HFF-Myc (cell line): ENCODE results near the gene TBC1D16.

Experiments
- DNase-seq: peaks from one replicate; pipeline ENCODE4 v3.0.0-alpha.2; 2011; ENCODE audit warnings: low read depth; ENCODE audit errors: extremely low read depth
- H3K4me3 ChIP-seq: replicated peaks from 2 replicates; pipeline ENCODE4 v1.5.1; 2011; ENCODE audit warnings: low read depth, mild to moderate bottlenecking, control low read depth, low read length
- TF ChIP-seq, protein P1 (sequence below): IDR thresholded peaks from 2 replicates; pipeline ENCODE4 v1.5.1; 2012; ENCODE audit warnings: mild to moderate bottlenecking, low read depth, low read length, control low read depth; ENCODE audit errors: missing control alignments

TBC1D16 gene

DNA sequence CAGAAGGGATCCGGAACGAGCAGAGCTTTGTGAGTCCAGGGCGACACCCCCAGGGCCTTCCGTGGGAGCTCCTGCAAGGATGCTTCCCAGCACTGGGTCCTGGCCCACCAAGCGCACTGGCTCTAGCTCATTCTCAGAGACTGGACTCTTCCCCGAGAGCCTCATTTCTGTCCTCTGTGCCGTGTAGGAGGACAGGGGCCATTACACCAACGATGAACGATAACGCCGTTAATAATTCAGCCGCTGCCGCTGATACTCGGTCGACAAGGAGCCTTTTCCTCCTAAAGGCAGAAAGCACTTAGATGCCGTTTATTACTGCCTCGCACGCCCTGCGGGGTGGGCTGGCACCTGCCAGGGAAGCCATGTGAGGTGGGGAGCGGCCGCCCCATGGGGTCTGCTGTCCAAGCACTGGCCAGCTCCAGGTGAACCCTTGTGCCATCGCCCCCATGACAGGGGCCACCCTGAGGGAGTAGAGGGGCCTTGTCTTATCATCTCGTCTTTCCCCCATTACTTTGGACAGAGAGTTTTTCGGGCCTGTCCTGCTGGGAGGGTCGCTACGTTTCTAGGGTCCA, 33.5 kb downstream of the TBC1D16 start:
- no peak overlapping the region for H3K4me3 ChIP-seq
- TF ChIP-seq, protein P1, sequence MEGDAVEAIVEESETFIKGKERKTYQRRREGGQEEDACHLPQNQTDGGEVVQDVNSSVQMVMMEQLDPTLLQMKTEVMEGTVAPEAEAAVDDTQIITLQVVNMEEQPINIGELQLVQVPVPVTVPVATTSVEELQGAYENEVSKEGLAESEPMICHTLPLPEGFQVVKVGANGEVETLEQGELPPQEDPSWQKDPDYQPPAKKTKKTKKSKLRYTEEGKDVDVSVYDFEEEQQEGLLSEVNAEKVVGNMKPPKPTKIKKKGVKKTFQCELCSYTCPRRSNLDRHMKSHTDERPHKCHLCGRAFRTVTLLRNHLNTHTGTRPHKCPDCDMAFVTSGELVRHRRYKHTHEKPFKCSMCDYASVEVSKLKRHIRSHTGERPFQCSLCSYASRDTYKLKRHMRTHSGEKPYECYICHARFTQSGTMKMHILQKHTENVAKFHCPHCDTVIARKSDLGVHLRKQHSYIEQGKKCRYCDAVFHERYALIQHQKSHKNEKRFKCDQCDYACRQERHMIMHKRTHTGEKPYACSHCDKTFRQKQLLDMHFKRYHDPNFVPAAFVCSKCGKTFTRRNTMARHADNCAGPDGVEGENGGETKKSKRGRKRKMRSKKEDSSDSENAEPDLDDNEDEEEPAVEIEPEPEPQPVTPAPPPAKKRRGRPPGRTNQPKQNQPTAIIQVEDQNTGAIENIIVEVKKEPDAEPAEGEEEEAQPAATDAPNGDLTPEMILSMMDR = no peak
- no peak for DNase-seq

DNA sequence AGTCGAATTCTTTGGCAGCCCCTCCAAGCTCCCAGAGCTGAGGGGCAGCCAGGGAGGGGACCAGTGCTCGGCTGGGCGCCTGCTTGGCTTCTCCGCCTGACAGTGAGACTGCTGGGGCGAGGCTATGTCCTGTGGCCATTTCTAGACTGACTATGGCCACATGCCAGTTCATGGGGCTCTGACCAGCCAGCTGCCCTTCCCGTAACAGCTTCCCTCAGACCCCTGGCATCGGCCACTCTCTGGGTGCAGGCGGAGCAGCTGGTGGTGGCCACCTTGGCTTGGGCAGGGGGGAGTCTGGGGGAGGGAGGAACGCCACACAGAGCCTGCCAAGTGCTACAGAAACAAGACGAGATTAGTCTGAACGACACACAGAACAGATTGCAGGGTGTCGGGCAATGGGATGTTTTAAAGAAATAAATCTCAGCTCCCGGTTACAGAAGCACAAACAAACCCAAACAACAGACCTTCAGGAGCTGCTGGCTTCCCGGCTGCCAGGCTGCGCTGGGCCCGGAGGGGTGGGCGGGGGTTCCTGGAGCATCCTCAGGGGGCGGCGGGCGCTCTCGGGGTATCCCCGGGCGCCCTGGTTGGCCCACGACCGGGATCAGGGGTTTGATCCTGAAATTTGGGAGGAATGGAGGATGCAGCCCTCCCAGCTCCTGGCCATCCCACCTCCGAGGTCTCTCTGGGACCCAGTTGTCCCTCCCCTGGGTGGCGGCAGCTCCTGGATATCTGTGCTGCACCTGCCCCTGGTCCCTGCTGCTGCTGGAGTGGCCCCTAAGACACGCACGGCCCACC, 34.5 kb downstream of the TBC1D16 start:
- DNase-seq = no peak
- TF ChIP-seq, protein P1 = no peak
- H3K4me3 ChIP-seq = no peak overlapping the region

DNA sequence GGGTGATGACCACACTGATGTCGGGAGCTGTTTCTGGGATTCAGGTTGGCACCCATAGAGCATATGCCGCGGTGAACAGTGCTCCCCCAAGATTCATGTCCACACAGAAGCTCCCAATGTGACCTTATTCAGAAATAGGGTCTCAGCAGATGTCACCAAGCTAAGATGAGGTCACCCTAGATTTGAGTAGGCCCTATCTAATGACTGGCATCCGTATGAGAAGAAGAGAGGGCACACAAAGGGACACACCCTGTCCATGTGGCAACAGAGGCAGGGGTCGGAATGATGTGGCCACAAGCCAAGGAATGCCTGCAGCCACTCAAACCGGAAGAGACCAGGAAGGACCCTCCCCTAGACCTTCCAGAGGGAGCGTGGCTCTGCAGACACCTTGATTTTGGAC, 35.5 kb downstream of the TBC1D16 start:
- DNase-seq = no peak
- TF ChIP-seq, protein P1 = no peak
- H3K4me3 ChIP-seq = no peak overlapping the region

DNA sequence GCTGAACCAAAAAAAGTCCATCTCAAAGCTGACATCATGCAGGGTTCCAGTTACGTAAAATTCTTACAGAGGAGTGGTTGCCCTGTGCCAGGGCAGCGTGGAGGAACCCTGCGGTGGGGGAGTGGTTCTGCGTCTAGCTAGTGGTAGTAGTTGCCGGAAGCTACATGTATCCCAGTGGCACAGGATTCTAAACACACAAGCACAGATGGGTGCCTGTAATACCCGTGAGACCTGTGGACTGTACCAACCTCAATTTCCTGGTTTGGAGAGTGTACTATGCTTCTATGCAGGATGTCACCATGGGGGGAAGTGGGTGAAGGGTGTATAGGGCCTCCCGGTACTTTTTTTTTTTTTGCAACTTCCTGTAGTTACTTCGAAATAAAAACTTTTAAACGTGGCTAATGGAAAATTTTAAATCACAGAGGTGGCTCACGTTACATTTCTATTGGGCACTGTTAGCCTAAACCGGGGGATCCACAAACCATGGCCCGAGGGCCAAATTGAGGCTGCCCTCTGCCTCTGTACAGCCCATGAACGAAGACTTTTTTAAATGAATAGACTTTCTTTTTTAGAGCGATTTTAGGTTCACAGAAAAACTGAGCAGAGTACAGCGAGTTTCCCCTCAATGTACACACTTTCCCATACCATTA, 38.5 kb downstream of the TBC1D16 start:
- DNase-seq = no peak
- TF ChIP-seq, protein P1 = no peak
- H3K4me3 ChIP-seq = no peak overlapping the region

DNA sequence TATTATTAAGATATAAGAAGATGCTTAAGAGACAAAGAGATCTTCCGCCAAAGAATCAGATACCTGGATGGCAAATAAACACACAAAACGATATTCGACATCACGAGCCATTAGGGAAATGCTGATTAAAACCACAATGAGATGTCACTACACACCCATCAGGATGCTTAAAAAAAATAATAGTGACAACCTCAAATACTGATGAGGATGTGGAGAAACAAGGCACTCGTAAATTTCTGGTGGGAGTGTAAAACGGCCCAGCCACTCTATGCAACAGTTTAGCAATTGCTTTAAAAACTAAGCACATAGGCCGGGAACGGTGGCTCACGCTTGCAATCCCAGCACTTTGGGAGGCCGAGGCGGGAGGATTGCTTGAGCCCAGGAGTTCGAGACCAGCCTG, 39.4 kb downstream of the TBC1D16 start:
- no peak for DNase-seq
- H3K4me3 ChIP-seq = no peak overlapping the region
- TF ChIP-seq, protein P1 = no peak

DNA sequence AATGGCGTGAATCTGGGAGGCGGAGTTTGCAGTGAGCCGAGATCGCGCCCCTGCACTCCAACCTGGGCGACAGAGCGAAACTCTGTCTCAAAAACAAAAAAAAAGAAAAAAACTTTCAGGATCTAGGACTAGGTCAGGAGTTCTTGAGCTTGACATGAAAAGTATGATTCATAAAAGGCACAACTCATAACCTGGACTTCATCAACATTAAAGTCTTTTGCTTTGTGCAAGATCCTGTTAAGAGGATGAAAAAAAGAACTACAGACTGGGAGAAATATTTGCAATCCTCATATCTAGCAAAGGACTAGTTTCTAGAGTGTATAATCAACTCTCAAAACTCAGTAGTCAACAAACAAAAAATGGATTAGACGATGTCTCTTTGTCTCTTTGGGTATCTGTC, 40.0 kb downstream of the TBC1D16 start:
- TF ChIP-seq, protein P1 = no peak
- H3K4me3 ChIP-seq = no peak overlapping the region
- DNase-seq = no peak
